ENCODE measurements around the gene NAB2.

- TF ChIP-seq CTCF (IDR thresholded peaks at IDR 0.05; ENCODE audit: insufficient read depth, low read length, poor library complexity, severe bottlenecking) (no peak), EZH2phosphoT487 (conservative IDR thresholded peaks at IDR 0.05; ENCODE audit: low read length) (no peak)
Measured at GRCh38 chr12:57099047-57099714, 10.3 kb downstream of the NAB2 start.

All from SU-DHL-6 (cell line).